Panc1 (cell line): ENCODE measurements around the gene CENPP. TPM values are rescaled to one million over a fixed set of nuclear protein-coding genes. Genes with fewer than 3 reads are reported as not detected.

Experiments
- ATAC-seq: fragments of 200-7000 bp; cut with Tn5 transposase; 2 replicates; pipeline ENCODE4 v1.9.1; 2020; ENCODE audit warnings: mild to moderate bottlenecking, moderate library complexity
- Bru-seq: library from RNA; stranded (reverse); fragments of 400-500 nt; gene quantifications from one replicate; lab custom pipeline; 2021; lab: Mats Ljungman, UMichigan
- BruChase-seq, 2 experiments: library from RNA; stranded (reverse); fragments of 400-500 nt; gene quantifications; one replicate each; lab custom pipeline; 2021; lab: Mats Ljungman, UMichigan
- BruUV-seq: library from RNA; stranded (reverse); fragments of 400-500 nt; replicated peaks from 2 replicates; lab custom pipeline; 2021; lab: Mats Ljungman, UMichigan
- CTCF ChIA-PET: fragments of 300-600 bp; sonication (Branson Sonifier 250); formaldehyde crosslinking; loops from one replicate; lab custom pipeline; 2022; ENCODE audit warnings: antibody characterized with exemption; lab: Charles Lee
- POLR2A ChIA-PET: fragments of 300-600 bp; sonication (Branson Sonifier 250); formaldehyde crosslinking; loops from one replicate; lab custom pipeline; 2022; ENCODE audit warnings: antibody characterized with exemption; lab: Charles Lee
- DNase-seq: peaks from one replicate; pipeline ENCODE4 v3.0.0-alpha.2; 2010; ENCODE audit warnings: low read depth, low spot score
- H3K27ac ChIP-seq: 2 replicates; pipeline ENCODE4 v1.5.1; 2011; ENCODE audit warnings: mild to moderate bottlenecking, low read length, inconsistent platforms
- H3K27me3 ChIP-seq: fragments of 200-500 bp; sonication (Bioruptor generic); 2 replicates; pipeline ENCODE4 v1.6.0; 2014; ENCODE audit warnings: low read length, inconsistent platforms; ENCODE audit not compliant: control insufficient read depth, insufficient read depth
- H3K36me3 ChIP-seq: fragments of 200-500 bp; sonication (Bioruptor generic); 2 replicates; pipeline ENCODE4 v1.5.1; 2014; ENCODE audit warnings: inconsistent platforms, mild to moderate bottlenecking, low read length, moderate library complexity; ENCODE audit not compliant: control insufficient read depth, insufficient read depth
- H3K4me1 ChIP-seq: 2 replicates; pipeline ENCODE4 v1.5.1; 2011; ENCODE audit warnings: inconsistent platforms, mild to moderate bottlenecking, low read length, moderate library complexity; ENCODE audit not compliant: control insufficient read depth, insufficient read depth
- H3K4me3 ChIP-seq, 2 experiments: 2 replicates each; pipeline ENCODE4 v1.5.1; 2011 to 2012; ENCODE audit warnings: low read depth in 2 of 2, low read length in 2 of 2, mild to moderate bottlenecking in 2 of 2, inconsistent platforms in 1 of 2, moderate library complexity in 1 of 2
- H3K9me3 ChIP-seq: fragments of 200-500 bp; sonication (Bioruptor generic); 2 replicates; pipeline ENCODE4 v1.5.1; 2014; ENCODE audit warnings: low read depth, mild to moderate bottlenecking, inconsistent platforms, low read length, moderate library complexity; ENCODE audit not compliant: control insufficient read depth, insufficient read depth
- POLR2AphosphoS5 ChIP-seq: IDR thresholded peaks from 2 replicates; pipeline ENCODE4 v1.6.1; 2012; ENCODE audit warnings: mild to moderate bottlenecking, low read depth, low read length, moderate library complexity
- SIN3A ChIP-seq: IDR thresholded peaks from 2 replicates; pipeline ENCODE4 v1.6.1; 2012; ENCODE audit warnings: low read depth, mild to moderate bottlenecking, low read length, moderate library complexity, borderline replicate concordance; ENCODE audit not compliant: insufficient read depth
- TCF7L2 ChIP-seq: IDR thresholded peaks from 2 replicates; pipeline ENCODE4 v1.6.1; 2011; ENCODE audit warnings: mild to moderate bottlenecking, low read depth, low read length, inconsistent platforms
- in situ Hi-C: cut with HindIII; loops from 2 replicates; pipeline ENCODE4 v1.10.0; 2016; ENCODE audit warnings: low sequenced_read_pairs, low pct_unique_long_range_greater_than_20kb
- intact Hi-C: fragments of 100-400 bp; cut with micrococcal nuclease; formaldehyde crosslinking; loops from one replicate; pipeline ENCODE4 v1.10.0; 2022; ENCODE audit not compliant: unreplicated experiment
- long read RNA-seq: library from polyadenylated mRNA; unstranded; transcript quantifications from one replicate; pipeline ENCODE4 v2.0.0, GENCODE V29; 2021; ENCODE audit not compliant: unreplicated experiment
- polyA plus RNA-seq: library from polyadenylated mRNA; unstranded; fragments of >200 nt; gene quantifications from one replicate; pipeline ENCODE4 v1.2.1, GENCODE V29; 2012; ENCODE audit warnings: missing spikeins; ENCODE audit not compliant: insufficient read length
- total RNA-seq: library from RNA; stranded (reverse); gene quantifications from one replicate; pipeline ENCODE4 v1.2.1, GENCODE V29; 2021; ENCODE audit not compliant: unreplicated experiment
- TF ChIP-seq, protein P1 (sequence below), 2 experiments: IDR thresholded peaks; 2 replicates each; pipeline ENCODE4 v1.6.1; 2011 to 2012; ENCODE audit warnings: low read depth in 2 of 2, control low read depth in 1 of 2, low read length in 1 of 2, mild to moderate bottlenecking in 1 of 2, moderate library complexity in 1 of 2; ENCODE audit not compliant: insufficient read depth in 1 of 2
- TF ChIP-seq, protein P2 (sequence below): fragments of 450-650 bp; IDR thresholded peaks from 2 replicates; pipeline ENCODE4 v1.5.1; 2017; ENCODE audit warnings: mild to moderate bottlenecking

The CENPP gene
- total RNA-seq (6.7 TPM), Bru-seq, nascent RNA (percentile 57 among the genes with signal in this experiment), BruChase-seq, experiment 1, labeled RNA remaining after a 2-hour chase (percentile 68 among the genes with signal in this experiment), BruChase-seq, experiment 2, labeled RNA remaining after a 6-hour chase (percentile 65 among the genes with signal in this experiment)
- 1.4 TPM for polyA plus RNA-seq
- long read RNA-seq, partial matches to known transcripts, result 0 of 4 reads
- long read RNA-seq, other reads (novel, unspliced or antisense), result 4 of 4 reads

DNA sequence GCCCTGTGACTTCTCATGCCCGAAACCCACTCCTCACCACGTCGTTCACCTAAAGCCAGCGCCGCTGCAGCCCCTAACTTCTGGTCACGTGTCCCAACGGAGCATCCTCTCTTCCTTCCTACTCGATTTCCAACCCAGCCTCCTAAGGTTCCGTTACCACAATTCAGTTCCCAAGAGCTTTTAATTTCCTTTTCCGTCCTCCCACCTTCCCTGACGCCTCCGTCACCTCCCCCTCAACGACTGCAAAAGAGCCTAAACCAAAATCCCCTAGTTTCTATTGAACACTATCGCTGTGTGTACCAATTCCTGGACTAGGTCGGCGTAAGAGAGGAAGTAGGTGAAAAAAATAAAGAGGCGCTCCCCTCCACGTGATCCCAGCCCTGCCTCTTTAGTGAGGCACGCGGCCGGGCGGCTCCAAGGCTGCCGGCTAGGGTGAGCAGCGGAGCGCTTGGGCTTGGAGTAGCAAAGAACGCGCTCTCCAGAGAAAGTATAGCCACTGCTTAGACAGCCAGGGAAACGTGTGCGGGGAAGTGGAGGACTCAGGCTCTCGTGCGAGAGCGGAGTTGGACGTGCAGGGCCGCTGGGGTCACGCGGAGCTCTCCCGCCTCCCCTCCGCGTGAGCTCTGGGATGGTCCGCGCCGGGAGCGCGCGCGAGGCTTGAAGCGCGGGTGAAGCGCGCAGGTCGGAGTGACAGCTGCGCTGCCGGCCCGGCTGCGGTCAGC, at the start of gene CENPP, which contains the start of gene NOL8:
TSS of gene CENPP (plus strand) at position 685 of the 722 bp plus-strand sequence.
TSS of gene NOL8 (minus strand) at position 82 of the 722 bp plus-strand sequence. CDS start 1,189 bp downstream, outside the sequence.
- intact Hi-C loops, result loop anchor here (10.0 kb wide), 1 partner anchor 119 kb away; no protein-coding TSS in a partner anchor
- peak; percentile 100 for TF ChIP-seq SIN3A
- TF ChIP-seq POLR2AphosphoS5, result peak; percentile 72
- no peak for TF ChIP-seq TCF7L2
- TF ChIP-seq, protein P1, sequence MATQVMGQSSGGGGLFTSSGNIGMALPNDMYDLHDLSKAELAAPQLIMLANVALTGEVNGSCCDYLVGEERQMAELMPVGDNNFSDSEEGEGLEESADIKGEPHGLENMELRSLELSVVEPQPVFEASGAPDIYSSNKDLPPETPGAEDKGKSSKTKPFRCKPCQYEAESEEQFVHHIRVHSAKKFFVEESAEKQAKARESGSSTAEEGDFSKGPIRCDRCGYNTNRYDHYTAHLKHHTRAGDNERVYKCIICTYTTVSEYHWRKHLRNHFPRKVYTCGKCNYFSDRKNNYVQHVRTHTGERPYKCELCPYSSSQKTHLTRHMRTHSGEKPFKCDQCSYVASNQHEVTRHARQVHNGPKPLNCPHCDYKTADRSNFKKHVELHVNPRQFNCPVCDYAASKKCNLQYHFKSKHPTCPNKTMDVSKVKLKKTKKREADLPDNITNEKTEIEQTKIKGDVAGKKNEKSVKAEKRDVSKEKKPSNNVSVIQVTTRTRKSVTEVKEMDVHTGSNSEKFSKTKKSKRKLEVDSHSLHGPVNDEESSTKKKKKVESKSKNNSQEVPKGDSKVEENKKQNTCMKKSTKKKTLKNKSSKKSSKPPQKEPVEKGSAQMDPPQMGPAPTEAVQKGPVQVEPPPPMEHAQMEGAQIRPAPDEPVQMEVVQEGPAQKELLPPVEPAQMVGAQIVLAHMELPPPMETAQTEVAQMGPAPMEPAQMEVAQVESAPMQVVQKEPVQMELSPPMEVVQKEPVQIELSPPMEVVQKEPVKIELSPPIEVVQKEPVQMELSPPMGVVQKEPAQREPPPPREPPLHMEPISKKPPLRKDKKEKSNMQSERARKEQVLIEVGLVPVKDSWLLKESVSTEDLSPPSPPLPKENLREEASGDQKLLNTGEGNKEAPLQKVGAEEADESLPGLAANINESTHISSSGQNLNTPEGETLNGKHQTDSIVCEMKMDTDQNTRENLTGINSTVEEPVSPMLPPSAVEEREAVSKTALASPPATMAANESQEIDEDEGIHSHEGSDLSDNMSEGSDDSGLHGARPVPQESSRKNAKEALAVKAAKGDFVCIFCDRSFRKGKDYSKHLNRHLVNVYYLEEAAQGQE (IDR thresholded peaks at IDR 0.05; ENCODE audit: insufficient read depth in 1 of 2, low read depth in 2 of 2, low read length in 1 of 2), result 0 out of 4 replicates have a peak, but pooled peaks of 1 of the 2 experiments have one; percentile 36
- TF ChIP-seq, protein P2, sequence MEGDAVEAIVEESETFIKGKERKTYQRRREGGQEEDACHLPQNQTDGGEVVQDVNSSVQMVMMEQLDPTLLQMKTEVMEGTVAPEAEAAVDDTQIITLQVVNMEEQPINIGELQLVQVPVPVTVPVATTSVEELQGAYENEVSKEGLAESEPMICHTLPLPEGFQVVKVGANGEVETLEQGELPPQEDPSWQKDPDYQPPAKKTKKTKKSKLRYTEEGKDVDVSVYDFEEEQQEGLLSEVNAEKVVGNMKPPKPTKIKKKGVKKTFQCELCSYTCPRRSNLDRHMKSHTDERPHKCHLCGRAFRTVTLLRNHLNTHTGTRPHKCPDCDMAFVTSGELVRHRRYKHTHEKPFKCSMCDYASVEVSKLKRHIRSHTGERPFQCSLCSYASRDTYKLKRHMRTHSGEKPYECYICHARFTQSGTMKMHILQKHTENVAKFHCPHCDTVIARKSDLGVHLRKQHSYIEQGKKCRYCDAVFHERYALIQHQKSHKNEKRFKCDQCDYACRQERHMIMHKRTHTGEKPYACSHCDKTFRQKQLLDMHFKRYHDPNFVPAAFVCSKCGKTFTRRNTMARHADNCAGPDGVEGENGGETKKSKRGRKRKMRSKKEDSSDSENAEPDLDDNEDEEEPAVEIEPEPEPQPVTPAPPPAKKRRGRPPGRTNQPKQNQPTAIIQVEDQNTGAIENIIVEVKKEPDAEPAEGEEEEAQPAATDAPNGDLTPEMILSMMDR, result no peak
- CTCF ChIA-PET, result no interaction called here
- no TSS peak for BruUV-seq
- no peaks in the 10 kb centered on the region for H3K27me3 ChIP-seq
- H3K4me3 ChIP-seq, result peak within 1 kb of the TSS; percentile 91 to 97
- peaks cover 4% of the 10 kb centered on the region; the same call in 1 of the 2 replicates for H3K4me1 ChIP-seq
- peaks cover 14% of the 10 kb centered on the region for H3K36me3 ChIP-seq
- ATAC-seq, result peak; percentile 97
- in situ Hi-C loops, result no loop called here
- POLR2A ChIA-PET, result interaction anchor here (0.6 kb wide), 2 partner anchors 356 to 902 kb away, joined by 3 to 12 read pairs; partner anchors contain the start of gene NFIL3
- DNase-seq, result peak; percentile 60
- H3K27ac ChIP-seq, result peak within 1 kb of the TSS; percentile 99
- H3K9me3 ChIP-seq, result no peaks in the 10 kb centered on the region

GRCh38 chr9:92276331-92277032, 49.3 kb upstream of the CENPP start:
- peaks cover 51% of the 10 kb centered on the region for H3K36me3 ChIP-seq
- H3K9me3 ChIP-seq, result no peaks in the 10 kb centered on the region
- intact Hi-C loops (no loop called here), in situ Hi-C loops (no loop called here)
- no peak for DNase-seq
- no peak overlapping the region for H3K27ac ChIP-seq
- CTCF ChIA-PET, result no interaction called here
- BruUV-seq, result no TSS peak
- no peaks in the 10 kb centered on the region for H3K4me1 ChIP-seq
- POLR2A ChIA-PET, result no interaction called here
- TF ChIP-seq, protein P2, result no peak
- TF ChIP-seq POLR2AphosphoS5 (no peak), SIN3A (no peak), TCF7L2 (no peak)
- TF ChIP-seq, protein P1 (IDR thresholded peaks at IDR 0.05; ENCODE audit: insufficient read depth in 1 of 2, low read depth in 2 of 2, low read length in 1 of 2), result no peak
- H3K27me3 ChIP-seq, result no peaks in the 10 kb centered on the region
- no peak overlapping the region for H3K4me3 ChIP-seq
- ATAC-seq, result no peak
